Psoas muscle (tissue), 8 donors: ENCODE measurements around the gene RNF135. TPM values are rescaled to one million over a fixed set of nuclear protein-coding genes. Genes with fewer than 3 reads are reported as not detected.
"Not testable (repeated sequence)": the region's sequence is repeated elsewhere in the genome, so short reads cannot be mapped to it uniquely, and the experiment has no call there.

Source experiments
- ATAC-seq, 4 donors: fragments of 200-7000 bp; cut with Tn5 transposase; one replicate each; pipeline ENCODE4 v1.9.1; 2020; ENCODE audit warnings: moderate library complexity in 3 of 4, mild to moderate bottlenecking in 2 of 4
- DNase-seq, 2 donors: peaks; one replicate each; pipeline ENCODE4 v3.0.0-alpha.2; 2020
- H3K27ac ChIP-seq: fragments of 200-600 bp; one replicate; pipeline ENCODE4 v1.8.0; 2022
- H3K27me3 ChIP-seq, 3 donors: fragments of 200-600 bp in 1 of 3; one replicate each; pipeline versions ENCODE4 v1.6.1 to v1.8.0; 2013 to 2022; ENCODE audit warnings: low read length in 2 of 3, mild to moderate bottlenecking in 2 of 3, moderate library complexity in 1 of 3; ENCODE audit not compliant: insufficient read depth in 3 of 3
- H3K36me3 ChIP-seq, 2 donors: fragments of 200-600 bp in 1 of 2; one replicate each; pipeline versions ENCODE4 v1.6.1 to v1.8.0; 2013 to 2022; ENCODE audit warnings: low read depth in 1 of 2, mild to moderate bottlenecking in 1 of 2, moderate library complexity in 1 of 2; ENCODE audit not compliant: insufficient read depth in 1 of 2
- H3K4me1 ChIP-seq: fragments of 200-600 bp; one replicate; pipeline ENCODE4 v1.8.0; 2022
- H3K4me3 ChIP-seq: fragments of 200-600 bp; one replicate; pipeline ENCODE4 v1.8.0; 2022; ENCODE audit warnings: mild to moderate bottlenecking
- H3K9me3 ChIP-seq: fragments of 200-600 bp; one replicate; pipeline ENCODE4 v1.8.0; 2022
- WGBS, 3 donors: extraction: QIAGEN DNeasy Blood & Tissue Kit; methylation state at CpG; one replicate each; pipeline versions ENCODE4 v1.1.6 to v1.1.7; 2013; 5-methylcytosine and 5-hydroxymethylcytosine counted together
- intact Hi-C, 2 donors: fragments of 100-400 bp; cut with DNase I; formaldehyde crosslinking; loops; one replicate each; pipeline versions ENCODE4 v1.11.0 to v1.14.2; 2022
- polyA plus RNA-seq, 3 donors: library from polyadenylated mRNA; stranded (reverse); fragments of 200-250 nt; gene quantifications; one replicate each; pipeline ENCODE4 v1.2.3, GENCODE V29; 2013
- total RNA-seq, 4 donors: library from RNA; stranded (reverse); fragmentation: NEBNext Ultra II Directional in 2 of 4; extraction: Animal tissue kit (Norgen Biotek cat#: 25700) in 2 of 4; gene quantifications; one replicate each; pipeline versions ENCODE4 v1.2.1 to v1.2.4, GENCODE V29; 2021 to 2023
- TF ChIP-seq, protein P1 (sequence below): fragments of 200-600 bp; IDR thresholded peaks from one replicate; pipeline ENCODE4 v1.8.0; 2022; ENCODE audit warnings: antibody characterized with exemption
- donor health status: healthy with polysubstance abuse.
- donor health status: DM: no; HTN: no; CAD: no; lungs with moderate emphysema.
- donor health status: Bipolar disorder and iron deficiency.
- donor health status: healthy.
- donor health status: DM: yes; HTN: yes; CAD: no.
- donor health status: DM: no; HTN: no; CAD: no.
- donor health status: DM: no; HTN: no; CAD: no.
- donor health status: DM: yes; HTN: yes; CAD: no.

Gene RNF135
- total and polyA plus RNA-seq, 7 donors = 2.4 to 7.3 (median 5.8) TPM

DNA sequence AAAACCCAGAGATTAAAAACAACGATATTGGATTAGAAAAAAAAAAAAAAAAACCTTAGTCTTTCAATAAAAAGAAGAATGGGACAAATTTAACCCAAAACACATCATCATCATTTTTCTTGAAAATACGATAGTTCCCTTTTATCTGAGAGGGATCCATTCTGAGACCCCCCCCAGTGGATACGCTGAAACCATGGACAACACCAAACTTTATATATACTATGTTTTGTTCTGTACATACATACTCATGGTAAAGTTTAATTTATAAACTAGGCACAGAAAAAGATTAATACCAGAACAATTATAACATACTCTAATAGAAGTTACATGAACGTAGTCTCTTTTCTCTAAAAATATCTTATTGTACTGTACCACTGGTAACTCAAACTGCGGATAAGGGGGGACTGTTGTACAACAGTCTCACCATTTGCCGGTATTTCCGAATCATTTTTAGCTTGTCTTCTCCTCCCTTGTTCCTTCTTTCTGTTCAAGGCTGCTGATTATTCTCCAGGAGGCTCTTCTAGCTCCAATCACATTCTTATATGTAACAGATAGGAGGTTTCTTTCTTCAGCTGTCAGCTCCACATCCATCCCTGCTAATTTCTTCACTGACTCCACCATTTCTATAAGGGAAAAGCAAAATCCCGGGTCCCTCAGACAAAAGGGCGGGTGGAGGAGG lies 37.0 kb downstream of the RNF135 start:
- ATAC-seq (no peak), DNase-seq (no peak)
- Histone ChIP-seq H3K4me1 (no peaks in the 10 kb centered on the region), H3K27ac (peak overlapping the region; percentile 41), H3K27me3 (peaks cover 0 to 7% (median 3%) of the 10 kb centered on the region in 3 donors), H3K9me3 (no peaks in the 10 kb centered on the region), H3K4me3 (peak overlapping the region; percentile 66), H3K36me3 (no peaks in the 10 kb centered on the region)
- 76 to 79% (median 77%) methylated on average over 9 of the region's 9 CpGs for WGBS, 3 donors
- intact Hi-C loops = no loop called here
- TF ChIP-seq, protein P1, sequence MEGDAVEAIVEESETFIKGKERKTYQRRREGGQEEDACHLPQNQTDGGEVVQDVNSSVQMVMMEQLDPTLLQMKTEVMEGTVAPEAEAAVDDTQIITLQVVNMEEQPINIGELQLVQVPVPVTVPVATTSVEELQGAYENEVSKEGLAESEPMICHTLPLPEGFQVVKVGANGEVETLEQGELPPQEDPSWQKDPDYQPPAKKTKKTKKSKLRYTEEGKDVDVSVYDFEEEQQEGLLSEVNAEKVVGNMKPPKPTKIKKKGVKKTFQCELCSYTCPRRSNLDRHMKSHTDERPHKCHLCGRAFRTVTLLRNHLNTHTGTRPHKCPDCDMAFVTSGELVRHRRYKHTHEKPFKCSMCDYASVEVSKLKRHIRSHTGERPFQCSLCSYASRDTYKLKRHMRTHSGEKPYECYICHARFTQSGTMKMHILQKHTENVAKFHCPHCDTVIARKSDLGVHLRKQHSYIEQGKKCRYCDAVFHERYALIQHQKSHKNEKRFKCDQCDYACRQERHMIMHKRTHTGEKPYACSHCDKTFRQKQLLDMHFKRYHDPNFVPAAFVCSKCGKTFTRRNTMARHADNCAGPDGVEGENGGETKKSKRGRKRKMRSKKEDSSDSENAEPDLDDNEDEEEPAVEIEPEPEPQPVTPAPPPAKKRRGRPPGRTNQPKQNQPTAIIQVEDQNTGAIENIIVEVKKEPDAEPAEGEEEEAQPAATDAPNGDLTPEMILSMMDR = no peak

DNA sequence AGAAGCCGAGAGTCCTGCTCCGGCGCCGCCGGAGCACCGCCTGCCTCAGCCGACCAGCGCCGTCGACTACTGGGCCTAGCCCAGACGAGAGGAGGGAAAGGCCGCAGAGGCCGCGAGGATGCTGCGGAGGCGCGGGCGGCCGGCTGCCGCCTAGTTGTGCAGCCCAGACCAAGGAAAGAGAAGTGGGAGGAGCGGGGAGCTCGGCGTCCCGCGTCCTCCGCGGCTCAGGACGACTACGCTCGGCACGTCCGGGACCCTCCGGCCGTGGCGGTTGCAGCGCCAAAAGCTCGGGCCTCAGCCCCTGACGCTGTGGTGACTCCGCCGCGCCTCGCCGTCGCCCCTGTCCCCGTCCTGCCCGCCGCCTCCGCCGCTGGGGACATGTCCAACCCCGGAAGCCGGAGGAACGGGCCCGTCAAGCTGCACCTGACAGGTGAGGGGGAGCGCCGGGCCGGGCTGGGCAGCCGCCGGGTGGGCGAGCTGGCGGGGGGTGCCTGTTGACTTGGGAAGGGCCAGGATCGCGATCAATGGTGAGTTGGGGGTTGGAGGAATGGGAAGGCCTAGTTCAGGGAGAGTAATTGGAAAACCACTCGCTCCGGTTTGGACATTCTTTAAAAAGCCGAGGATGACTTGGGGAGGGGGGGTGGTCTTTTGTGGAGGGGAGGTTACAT lies 37.7 kb downstream of the RNF135 start:
- Histone ChIP-seq H3K27ac (peak overlapping the region; percentile 41), H3K27me3 (peaks cover 0 to 7% (median 3%) of the 10 kb centered on the region in 3 donors), H3K9me3 (no peaks in the 10 kb centered on the region), H3K36me3 (no peaks in the 10 kb centered on the region), H3K4me3 (peak overlapping the region; percentile 66), H3K4me1 (no peaks in the 10 kb centered on the region)
- DNase-seq (peak; percentile 53 to 68), ATAC-seq (peak; percentile 32 to 69 (median 48))
- 6 to 7% (median 7%) methylated on average over 33 to 65 of the region's 65 CpGs for WGBS, 3 donors
- intact Hi-C loops = no loop called here
- TF ChIP-seq, protein P1 = no peak

DNA sequence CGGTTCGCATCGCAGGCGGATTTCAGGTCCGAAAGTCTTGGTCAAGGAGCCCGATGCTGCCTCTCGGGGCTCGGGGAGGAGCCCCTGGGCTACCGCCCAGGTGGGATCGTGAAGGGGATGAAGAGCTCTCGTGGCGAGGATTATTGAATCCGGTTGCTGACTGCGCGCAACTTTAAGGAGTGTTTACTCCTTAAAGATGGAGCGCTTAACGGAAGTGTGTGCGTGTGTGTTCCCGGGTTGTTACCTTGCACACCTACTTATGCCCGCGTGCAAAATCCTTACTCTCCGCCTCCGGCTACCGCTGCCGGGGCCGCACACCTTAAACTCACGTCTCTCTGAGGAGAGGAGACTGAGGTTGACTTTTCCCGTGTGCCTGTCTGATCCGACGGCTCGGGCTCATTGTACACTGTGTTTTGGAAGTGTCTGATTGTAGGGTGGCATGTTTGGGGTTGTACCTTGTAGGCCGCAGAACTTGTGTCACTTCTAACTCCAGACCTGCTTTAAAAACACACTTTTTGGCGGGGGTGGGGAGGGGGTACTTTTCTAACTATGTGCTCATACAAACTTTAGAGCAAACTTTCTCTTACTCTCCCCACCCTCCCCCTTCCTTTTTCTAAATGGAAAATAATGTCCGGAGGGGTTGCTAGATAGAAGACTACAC lies 38.3 kb downstream of the RNF135 start:
- H3K36me3 ChIP-seq, intact Hi-C loops, H3K27ac ChIP-seq, H3K27me3 ChIP-seq, DNase-seq, H3K4me1 ChIP-seq, H3K9me3 ChIP-seq: not testable (repeated sequence)
- ATAC-seq = peak in 1 of 4 donors; percentile 10
- peak overlapping the region; percentile 66 for H3K4me3 ChIP-seq
- 44 to 56% (median 53%) methylated on average over 32 to 33 of the region's 34 CpGs for WGBS, 3 donors

DNA sequence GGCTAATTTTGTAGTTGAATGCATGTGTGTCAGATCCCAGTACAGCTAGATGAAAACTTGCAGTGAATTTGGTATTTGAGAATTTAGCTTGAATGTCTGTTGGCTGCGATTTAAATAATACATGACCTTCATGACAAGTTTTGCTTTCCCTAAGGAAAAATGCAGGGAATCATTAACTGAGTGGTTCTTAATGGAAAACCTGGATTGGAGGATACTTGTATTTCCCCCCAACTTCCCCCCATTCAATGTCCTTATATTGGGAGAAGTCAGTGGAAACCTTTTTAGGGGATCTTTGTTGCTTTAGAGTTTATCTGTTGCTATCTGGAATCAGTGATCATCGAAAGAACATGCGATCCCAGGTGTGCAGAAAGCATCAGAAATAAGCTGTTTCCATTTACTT lies 39.2 kb downstream of the RNF135 start:
- H3K27ac ChIP-seq, DNase-seq, ATAC-seq, H3K36me3 ChIP-seq, H3K9me3 ChIP-seq, H3K4me3 ChIP-seq, intact Hi-C loops, H3K27me3 ChIP-seq, H3K4me1 ChIP-seq: not testable (repeated sequence)
- 67 to 88% (median 79%) methylated on average over 1 to 3 of the region's 3 CpGs for WGBS, 3 donors

DNA sequence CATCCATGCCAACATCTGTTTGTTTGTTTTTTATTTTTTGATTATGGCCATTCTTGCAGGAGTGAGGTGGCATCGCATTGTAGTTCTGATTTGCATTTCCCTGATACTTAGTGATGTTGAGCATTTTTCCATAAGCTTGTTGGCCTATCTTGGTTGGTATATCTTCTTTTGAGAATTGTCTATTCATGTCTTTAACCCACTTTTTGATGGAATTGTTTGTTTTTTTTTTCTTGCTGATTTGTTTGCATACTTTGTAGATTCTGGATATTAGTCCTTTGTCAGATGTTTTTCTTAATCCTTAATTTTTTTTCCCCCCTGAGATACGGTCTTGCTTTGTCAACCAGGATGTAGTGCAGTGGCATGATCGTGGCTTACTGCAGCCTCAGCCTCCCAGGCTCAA lies 43.0 kb downstream of the RNF135 start:
- Histone ChIP-seq H3K27me3 (peaks cover 0 to 1% (median 0%) of the 10 kb centered on the region in 3 donors), H3K27ac (no peak overlapping the region), H3K4me1 (no peaks in the 10 kb centered on the region), H3K36me3 (no peaks in the 10 kb centered on the region), H3K9me3 (no peaks in the 10 kb centered on the region), H3K4me3 (no peak overlapping the region)
- ATAC-seq (no peak), DNase-seq (no peak)
- intact Hi-C loops = loop anchor here in 1 of 2 donors (2.0 kb wide), 1 partner anchor 203 kb away; no protein-coding TSS in a partner anchor
- TF ChIP-seq, protein P1 = no peak
- WGBS, 3 donors = 88 to 97% (median 89%) methylated on average over 3 of the region's 3 CpGs
